Measurements from ENCODE around the gene PRRC2B.
"Not testable (repeated sequence)": the region's sequence is repeated elsewhere in the genome, so short reads cannot be mapped to it uniquely, and the experiment has no call there.

Gene PRRC2B

GRCh38 chr9:131436376-131436775 lies 42.5 kb downstream of the PRRC2B start:
- no peak for DNase-seq

- DNase-seq, result no peak
These were observed 43.0 kb downstream of the PRRC2B start for GRCh38 chr9:131436865-131437271.

GRCh38 chr9:131438190-131438589 lies 44.3 kb downstream of the PRRC2B start:
- DNase-seq, result no peak

DNA sequence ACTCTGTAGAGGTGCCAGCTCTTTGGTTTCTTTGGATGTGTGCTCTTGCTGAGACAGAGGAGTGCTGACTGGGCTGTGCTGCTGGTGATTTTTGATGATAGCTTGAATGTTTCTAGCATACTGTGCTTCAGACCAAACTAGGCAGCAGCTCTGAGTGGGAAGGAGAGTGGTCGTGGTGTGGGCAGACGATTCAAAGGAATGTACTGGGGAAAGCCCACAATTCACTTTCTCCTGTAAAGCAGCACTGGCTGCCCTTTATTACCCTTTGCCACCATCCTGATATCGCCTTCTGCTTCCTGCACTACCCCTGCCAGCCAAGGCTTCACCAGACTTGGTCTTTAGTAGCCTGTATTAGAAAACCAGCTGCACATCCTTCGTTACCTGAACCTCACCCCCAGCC lies 45.3 kb downstream of the PRRC2B start:
- no peak for DNase-seq

- peak in 1 of 5 experiments; percentile 27 for DNase-seq
These were observed 47.6 kb downstream of the PRRC2B start for GRCh38 chr9:131441441-131441840.

GRCh38 chr9:131442351-131442750 lies 48.5 kb downstream of the PRRC2B start:
- no peak for DNase-seq

DNA sequence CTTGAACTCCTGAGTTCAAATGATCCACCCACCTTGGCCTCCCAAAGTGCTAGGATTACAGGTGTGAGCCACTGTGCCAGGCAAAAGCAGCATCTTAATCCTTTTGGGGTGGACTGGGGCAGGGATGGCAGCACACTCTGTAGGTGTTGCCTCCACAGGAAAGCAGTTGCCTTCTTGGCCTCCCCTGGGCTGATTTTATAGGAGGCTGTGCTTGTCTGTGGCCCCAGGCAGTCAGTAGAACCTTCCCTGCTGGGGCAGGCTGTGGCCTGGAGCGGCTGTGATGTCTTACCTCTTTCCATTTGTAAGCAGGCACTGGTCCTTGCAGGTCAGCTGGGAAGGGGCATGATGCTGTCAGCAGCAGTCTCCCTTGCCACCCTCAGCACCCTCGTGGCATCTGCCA lies 49.8 kb downstream of the PRRC2B start:
- no peak for DNase-seq

DNA sequence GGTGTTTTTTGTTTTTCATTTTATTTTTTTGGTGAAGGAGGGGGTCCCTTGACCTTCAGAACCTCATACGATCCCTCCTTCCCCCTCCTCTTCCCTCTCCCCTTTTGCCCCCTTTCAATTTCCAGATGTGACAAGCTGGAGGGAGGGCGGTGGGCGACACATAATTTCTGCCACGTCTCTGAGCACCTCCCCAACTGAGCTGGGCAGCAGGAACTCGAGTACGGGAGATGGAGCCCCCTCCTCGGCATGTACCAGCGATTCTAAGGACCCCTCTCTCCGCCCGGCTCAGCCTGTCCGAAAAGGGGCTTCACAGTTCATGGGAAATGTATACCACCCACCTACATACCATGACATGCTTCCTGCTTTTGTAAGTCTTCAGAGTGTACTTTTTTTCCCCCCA lies 52.4 kb downstream of the PRRC2B start:
- no peak for DNase-seq

- DNase-seq, result no peak
These were observed 53.3 kb downstream of the PRRC2B start for GRCh38 chr9:131447148-131447547.

GRCh38 chr9:131447600-131447999 lies 53.7 kb downstream of the PRRC2B start:
- DNase-seq, result no peak

GRCh38 chr9:131448818-131449217 lies 54.9 kb downstream of the PRRC2B start:
- no peak for DNase-seq

DNA sequence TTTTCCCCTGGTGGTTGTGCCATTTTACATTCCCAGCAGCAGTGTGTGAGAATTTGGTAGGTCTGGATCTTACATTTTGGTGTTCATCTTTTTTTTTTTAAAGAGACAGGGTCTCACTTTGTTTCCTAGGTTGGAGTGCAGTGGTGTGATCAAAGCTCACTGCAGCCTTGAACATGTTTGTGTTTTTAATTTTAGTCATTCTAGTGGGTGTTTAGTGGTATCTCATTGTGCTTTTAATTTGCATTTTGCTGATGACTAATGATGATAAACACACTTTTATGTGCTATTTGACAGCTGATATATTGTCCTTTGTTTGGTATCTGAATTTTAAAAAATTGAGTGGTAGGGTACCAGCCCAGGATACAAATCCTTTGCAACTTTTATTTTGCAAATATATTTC lies 55.4 kb downstream of the PRRC2B start:
- DNase-seq, result no peak

- DNase-seq, result no peak
These were observed 60.1 kb downstream of the PRRC2B start for GRCh38 chr9:131454028-131454427.

GRCh38 chr9:131455655-131456054 lies 61.8 kb downstream of the PRRC2B start:
- not testable (repeated sequence) for DNase-seq

- DNase-seq, result no peak
These were observed 63.9 kb downstream of the PRRC2B start for GRCh38 chr9:131457746-131458145.

DNA sequence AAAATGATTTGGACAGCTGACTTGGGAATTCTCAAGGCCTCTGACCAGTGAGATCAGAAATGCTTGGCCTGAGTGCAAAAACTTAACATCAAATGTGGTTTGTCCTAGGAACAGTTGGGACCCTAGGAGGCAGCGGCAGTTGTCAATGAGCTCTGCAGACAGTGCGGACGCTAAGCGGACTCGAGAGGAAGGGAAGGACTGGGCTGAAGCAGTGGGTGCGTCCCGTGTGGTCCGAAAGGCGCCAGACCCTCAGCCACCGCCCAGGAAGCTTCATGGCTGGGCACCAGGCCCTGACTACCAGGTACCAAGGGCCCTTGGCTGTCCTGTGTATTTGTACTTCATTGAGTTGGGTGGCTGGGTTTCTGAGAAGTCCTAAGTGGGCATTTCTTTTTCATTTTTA lies 65.2 kb downstream of the PRRC2B start:
- no peak for DNase-seq

- no peak for DNase-seq
These were observed 67.3 kb downstream of the PRRC2B start for GRCh38 chr9:131461166-131461565.

- DNase-seq, result no peak
These were observed 70.6 kb downstream of the PRRC2B start for GRCh38 chr9:131464354-131465000.

- no peak for DNase-seq
These were observed 71.5 kb downstream of the PRRC2B start for GRCh38 chr9:131465401-131465800.

DNA sequence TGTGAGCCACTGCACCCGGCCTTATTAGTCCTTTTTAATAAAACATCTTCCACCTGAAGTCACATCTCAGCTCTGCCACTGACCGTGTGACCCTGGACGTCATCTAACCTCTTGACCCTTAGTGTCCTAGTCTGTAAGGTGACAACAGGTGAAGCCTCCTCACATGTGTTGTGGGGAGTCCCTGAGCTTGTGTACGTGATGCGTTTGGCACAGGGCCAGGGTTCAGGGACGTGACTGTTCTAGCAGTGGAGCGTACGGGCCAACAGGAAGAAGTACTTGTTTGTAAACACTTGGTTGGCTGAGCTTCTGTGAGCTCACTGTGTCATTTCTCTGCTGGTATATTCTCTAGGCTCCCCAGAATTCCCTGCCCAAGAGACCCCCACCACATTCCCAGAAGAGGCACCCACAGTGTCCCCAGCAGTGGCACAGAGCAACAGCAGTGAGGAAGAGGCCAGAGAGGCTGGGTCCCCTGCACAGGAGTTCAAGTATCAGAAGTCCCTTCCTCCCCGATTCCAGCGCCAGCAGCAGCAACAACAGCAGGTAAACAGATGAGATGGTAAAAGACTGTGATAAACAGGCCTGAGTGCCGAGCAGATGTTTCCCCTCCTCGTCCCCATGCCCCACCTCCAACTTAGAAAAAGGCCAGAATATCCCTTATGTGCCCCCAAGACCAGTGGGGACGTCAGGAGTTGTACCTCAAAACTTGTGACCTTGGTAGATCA lies 73.5 kb downstream of the PRRC2B start:
- no peak for DNase-seq

- DNase-seq, result no peak
These were observed 74.1 kb downstream of the PRRC2B start for GRCh38 chr9:131468031-131468430.

DNA sequence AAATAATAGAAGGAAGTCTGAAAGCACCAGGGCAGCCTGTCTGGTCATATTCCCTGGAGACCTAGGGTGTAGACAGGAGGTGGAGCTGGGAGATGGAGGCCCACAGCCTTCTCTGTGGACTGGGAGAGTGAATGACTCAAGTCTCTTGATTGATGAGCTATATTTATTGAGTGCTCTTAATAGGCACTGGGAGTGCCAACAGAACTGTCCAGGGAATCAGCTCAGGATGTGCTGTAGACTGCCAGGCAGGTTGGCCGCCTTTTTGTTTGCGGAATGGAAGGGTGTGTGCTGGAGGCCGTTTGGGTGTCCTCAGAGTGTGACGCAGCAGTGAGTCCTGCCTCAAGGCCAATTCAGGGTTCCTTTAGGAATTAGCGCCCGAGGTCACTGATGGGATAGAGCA lies 75.5 kb downstream of the PRRC2B start:
- no peak for DNase-seq

GRCh38 chr9:131469951-131470350 lies 76.1 kb downstream of the PRRC2B start:
- no peak for DNase-seq

- no peak for DNase-seq
These were observed 76.7 kb downstream of the PRRC2B start for GRCh38 chr9:131470581-131470991.

GRCh38 chr9:131472085-131472484 lies 78.2 kb downstream of the PRRC2B start:
- not testable (repeated sequence) for DNase-seq
